Stimulated activated CD8-positive, alpha-beta memory T cell treated with anti-CD3 and anti-CD28 coated beads, Interleukin-4, amount 100 ng/mL, for 1 hour (primary cell): ENCODE results near the gene RPS6KC1.
"Not testable (repeated sequence)": the region's sequence is repeated elsewhere in the genome, so short reads cannot be mapped to it uniquely, and the experiment has no call there.

Experiments
- DNase-seq, 2 donors: peaks; one replicate each; pipeline ENCODE4 v3.0.0-alpha.2; 2020; ENCODE audit warnings: low read depth in 2 of 2, low spot score in 1 of 2

RPS6KC1 gene

GRCh38 chr1:213106298-213106697 lies 55.3 kb downstream of the RPS6KC1 start:
- no peak for DNase-seq

GRCh38 chr1:213107613-213108012 lies 56.6 kb downstream of the RPS6KC1 start:
- DNase-seq, result no peak

GRCh38 chr1:213110349-213111300 lies 59.6 kb downstream of the RPS6KC1 start:
- DNase-seq, result no peak

- no peak for DNase-seq
Measured at GRCh38 chr1:213111502-213111901, 60.5 kb downstream of the RPS6KC1 start.

- not testable (repeated sequence) for DNase-seq
Measured at GRCh38 chr1:213112723-213113122, 61.7 kb downstream of the RPS6KC1 start.

GRCh38 chr1:213117699-213118180 lies 66.7 kb downstream of the RPS6KC1 start:
- DNase-seq, result not testable (repeated sequence)

- no peak for DNase-seq
Measured at GRCh38 chr1:213119794-213120193, 68.8 kb downstream of the RPS6KC1 start.

GRCh38 chr1:213120386-213120785 lies 69.3 kb downstream of the RPS6KC1 start:
- no peak for DNase-seq

- no peak for DNase-seq
Measured at GRCh38 chr1:213120961-213121360, 69.9 kb downstream of the RPS6KC1 start.

GRCh38 chr1:213122514-213122929 lies 71.5 kb downstream of the RPS6KC1 start:
- DNase-seq, result no peak

GRCh38 chr1:213123087-213123486 lies 72.0 kb downstream of the RPS6KC1 start:
- no peak for DNase-seq

- DNase-seq, result no peak
Measured at GRCh38 chr1:213123536-213123935, 72.5 kb downstream of the RPS6KC1 start.

GRCh38 chr1:213124590-213124989 lies 73.5 kb downstream of the RPS6KC1 start:
- no peak for DNase-seq

GRCh38 chr1:213125643-213126042 lies 74.6 kb downstream of the RPS6KC1 start:
- no peak for DNase-seq

- DNase-seq, result no peak
Measured at GRCh38 chr1:213127074-213127473, 76.0 kb downstream of the RPS6KC1 start.

- no peak for DNase-seq
Measured at GRCh38 chr1:213131851-213132655, 81.0 kb downstream of the RPS6KC1 start.

- DNase-seq, result no peak
Measured at GRCh38 chr1:213135572-213135971, 84.5 kb downstream of the RPS6KC1 start.

GRCh38 chr1:213136190-213136917 lies 85.3 kb downstream of the RPS6KC1 start:
- DNase-seq, result no peak

GRCh38 chr1:213138391-213138790 lies 87.3 kb downstream of the RPS6KC1 start:
- DNase-seq, result no peak

GRCh38 chr1:213138892-213139291 lies 87.9 kb downstream of the RPS6KC1 start:
- no peak for DNase-seq

GRCh38 chr1:213148905-213149304 lies 97.9 kb downstream of the RPS6KC1 start:
- no peak for DNase-seq
